Measurements from ENCODE around the gene ADRA1B. TPM values are rescaled to one million over a fixed set of nuclear protein-coding genes. Genes with fewer than 3 reads are reported as not detected.
A peak's percentile ranks its signal among the peaks of the same experiment; 100 is the strongest.

The ADRA1B gene
- total and polyA plus RNA-seq, 8 donors, result 0.18 to 9.3 (median 0.25) TPM; not detected in 3

- 85 to 93% (median 88%) methylated on average over 3 of the region's 3 CpGs for WGBS, 5 donors
- Histone ChIP-seq H3K4me1 (peaks cover 5 to 9% (median 8%) of the 10 kb centered on the region in 4 donors), H3K9me3 (no peaks in the 10 kb centered on the region), H3K36me3 (no peaks in the 10 kb centered on the region), H3K27me3 (peaks cover 0 to 32% (median 18%) of the 10 kb centered on the region in 3 donors), H3K27ac (no peak overlapping the region), H3K4me3 (no peak overlapping the region)
- TF ChIP-seq CTCF (IDR thresholded peaks at IDR 0.05) (no peak), EP300 (IDR thresholded peaks at IDR 0.05) (no peak), POLR2A (IDR thresholded peaks at IDR 0.05) (no peak), POLR2AphosphoS5 (IDR thresholded peaks at IDR 0.05) (no peak)
- intact Hi-C loops (cut with DNase I; ENCODE audit: low total_unique reads), result no loop called here
- DNase-seq, result no peak
Observed at GRCh38 chr5:159976921-159977320, 60.6 kb downstream of the ADRA1B start.

- no peaks in the 10 kb centered on the region for H3K4me1 ChIP-seq
- peaks cover 0 to 18% (median 4%) of the 10 kb centered on the region in 3 donors for H3K27me3 ChIP-seq
- no peak overlapping the region for H3K4me3 ChIP-seq
- no peaks in the 10 kb centered on the region for H3K9me3 ChIP-seq
- TF ChIP-seq EP300 (IDR thresholded peaks at IDR 0.05) (no peak), CTCF (IDR thresholded peaks at IDR 0.05) (no peak), POLR2A (IDR thresholded peaks at IDR 0.05) (no peak), POLR2AphosphoS5 (IDR thresholded peaks at IDR 0.05) (no peak)
- WGBS, 5 donors, result 8 to 29% (median 18%) methylated on average over 2 of the region's 2 CpGs
- no peak for DNase-seq
- H3K27ac ChIP-seq, result no peak overlapping the region
- no peaks in the 10 kb centered on the region for H3K36me3 ChIP-seq
- intact Hi-C loops (cut with DNase I; ENCODE audit: low total_unique reads), result no loop called here
Observed at GRCh38 chr5:159978358-159978757, 62.1 kb downstream of the ADRA1B start.

GRCh38 chr5:159982421-159983173 lies 66.3 kb downstream of the ADRA1B start:
- intact Hi-C loops (cut with DNase I; ENCODE audit: low total_unique reads), result loop anchor here (10.0 kb wide), 2 partner anchors 468 to 538 kb away; no protein-coding TSS in a partner anchor
- H3K27me3 ChIP-seq, result peaks cover 0 to 16% (median 0%) of the 10 kb centered on the region in 3 donors
- peaks cover 0 to 11% (median 9%) of the 10 kb centered on the region in 4 donors for H3K4me1 ChIP-seq
- TF ChIP-seq POLR2AphosphoS5 (IDR thresholded peaks at IDR 0.05) (no peak), EP300 (IDR thresholded peaks at IDR 0.05) (no peak), CTCF (IDR thresholded peaks at IDR 0.05) (no peak), POLR2A (IDR thresholded peaks at IDR 0.05) (no peak)
- DNase-seq, result no peak
- no peaks in the 10 kb centered on the region for H3K36me3 ChIP-seq
- H3K9me3 ChIP-seq, result no peaks in the 10 kb centered on the region
- H3K4me3 ChIP-seq, result no peak overlapping the region
- no peak overlapping the region for H3K27ac ChIP-seq
- WGBS, 5 donors, result 80 to 87% (median 86%) methylated on average over 8 of the region's 8 CpGs

GRCh38 chr5:159987031-159987674 lies 70.9 kb downstream of the ADRA1B start:
- 1 to 2% (median 1%) methylated on average over 32 to 50 of the region's 50 CpGs for WGBS, 5 donors
- TF ChIP-seq CTCF (IDR thresholded peaks at IDR 0.05) (peak in 5 of 7 experiments; percentile 52 to 73 (median 60)), POLR2AphosphoS5 (IDR thresholded peaks at IDR 0.05) (peak in 1 of 3 donors; percentile 45), POLR2A (IDR thresholded peaks at IDR 0.05) (no peak), EP300 (IDR thresholded peaks at IDR 0.05) (no peak)
- intact Hi-C loops (cut with DNase I; ENCODE audit: low total_unique reads), result loop anchor here (10.0 kb wide), 2 partner anchors 472 to 542 kb away; no protein-coding TSS in a partner anchor
- Histone ChIP-seq H3K36me3 (no peaks in the 10 kb centered on the region), H3K27me3 (peaks cover 0 to 40% (median 0%) of the 10 kb centered on the region in 3 donors), H3K4me1 (peaks cover 0 to 13% (median 9%) of the 10 kb centered on the region in 4 donors), H3K27ac (peak overlapping the region; percentile 37 to 80 (median 55)), H3K4me3 (peak overlapping the region; percentile 47 to 59 (median 52)), H3K9me3 (no peaks in the 10 kb centered on the region)
- DNase-seq, result peak; percentile 92 to 95

Data from stomach (tissue), 9 donors.